ENCODE data around the gene NHLH2.

- TF ChIP-seq EZH2phosphoT487 (IDR thresholded peaks at IDR 0.05; ENCODE audit: borderline replicate concordance, low read length): no peak
- TF ChIP-seq, protein P1, sequence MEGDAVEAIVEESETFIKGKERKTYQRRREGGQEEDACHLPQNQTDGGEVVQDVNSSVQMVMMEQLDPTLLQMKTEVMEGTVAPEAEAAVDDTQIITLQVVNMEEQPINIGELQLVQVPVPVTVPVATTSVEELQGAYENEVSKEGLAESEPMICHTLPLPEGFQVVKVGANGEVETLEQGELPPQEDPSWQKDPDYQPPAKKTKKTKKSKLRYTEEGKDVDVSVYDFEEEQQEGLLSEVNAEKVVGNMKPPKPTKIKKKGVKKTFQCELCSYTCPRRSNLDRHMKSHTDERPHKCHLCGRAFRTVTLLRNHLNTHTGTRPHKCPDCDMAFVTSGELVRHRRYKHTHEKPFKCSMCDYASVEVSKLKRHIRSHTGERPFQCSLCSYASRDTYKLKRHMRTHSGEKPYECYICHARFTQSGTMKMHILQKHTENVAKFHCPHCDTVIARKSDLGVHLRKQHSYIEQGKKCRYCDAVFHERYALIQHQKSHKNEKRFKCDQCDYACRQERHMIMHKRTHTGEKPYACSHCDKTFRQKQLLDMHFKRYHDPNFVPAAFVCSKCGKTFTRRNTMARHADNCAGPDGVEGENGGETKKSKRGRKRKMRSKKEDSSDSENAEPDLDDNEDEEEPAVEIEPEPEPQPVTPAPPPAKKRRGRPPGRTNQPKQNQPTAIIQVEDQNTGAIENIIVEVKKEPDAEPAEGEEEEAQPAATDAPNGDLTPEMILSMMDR (IDR thresholded peaks at IDR 0.05; ENCODE audit: low read depth, low read length, poor library complexity, severe bottlenecking): no peak
Measured at GRCh38 chr1:115850937-115851336, 10.0 kb upstream of the NHLH2 start.
